Ureter (tissue), 1 donor: Measurements from ENCODE around the gene STPG2. TPM values are rescaled to one million over a fixed set of nuclear protein-coding genes. Genes with fewer than 3 reads are reported as not detected.
"Not testable (repeated sequence)": the region's sequence is repeated elsewhere in the genome, so short reads cannot be mapped to it uniquely, and the experiment has no call there.

Experiments used
- DNase-seq: peaks from one replicate; pipeline ENCODE4 v3.0.0-alpha.2; 2020; ENCODE audit warnings: low spot score
- total RNA-seq: library from RNA; stranded (reverse); gene quantifications from one replicate; pipeline ENCODE4 v1.2.4, GENCODE V29; 2023
- donor health status: DM: yes; HTN: yes; CAD: no.

Gene STPG2
- total RNA-seq, 1 donor from 2014 or later, result 1.4 TPM

DNA sequence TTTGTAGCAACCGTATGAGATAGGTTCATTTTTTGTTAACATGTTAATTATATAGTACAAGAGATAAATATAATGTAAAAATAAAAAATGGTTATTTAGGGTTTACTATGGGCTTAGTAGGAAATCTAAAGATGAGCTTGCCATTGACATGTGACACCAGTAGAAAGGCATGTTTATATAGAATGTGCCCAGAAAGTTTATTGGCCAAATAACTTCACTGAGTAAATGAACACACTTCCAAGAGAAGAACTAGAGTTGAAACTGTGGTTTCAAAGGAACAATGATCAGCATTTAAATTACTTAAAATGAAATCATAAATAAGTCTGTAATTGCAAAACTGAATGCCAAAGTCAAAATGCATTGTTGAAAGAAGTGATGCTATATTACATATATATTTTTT is 503.3 kb downstream of the STPG2 start:
- no peak for DNase-seq

DNA sequence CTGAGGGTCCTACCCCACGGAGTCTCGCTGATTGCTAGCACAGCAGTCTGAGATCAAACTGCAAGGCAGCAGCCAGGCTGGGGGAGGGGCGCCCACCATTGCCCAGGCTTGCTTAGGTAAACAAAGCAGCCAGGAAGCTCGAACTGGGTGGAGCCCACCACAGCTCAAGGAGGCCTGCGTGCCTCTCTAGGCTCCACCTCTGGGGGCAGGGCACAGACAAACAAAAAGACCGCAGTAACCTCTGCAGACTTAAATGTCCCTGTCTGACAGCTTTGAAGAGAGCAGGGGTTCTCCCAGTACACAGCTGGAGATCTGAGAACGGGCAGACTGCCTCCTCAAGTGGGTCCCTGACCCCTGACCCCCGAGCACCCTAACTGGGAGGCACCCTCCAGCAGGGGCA is 509.4 kb downstream of the STPG2 start:
- not testable (repeated sequence) for DNase-seq

DNA sequence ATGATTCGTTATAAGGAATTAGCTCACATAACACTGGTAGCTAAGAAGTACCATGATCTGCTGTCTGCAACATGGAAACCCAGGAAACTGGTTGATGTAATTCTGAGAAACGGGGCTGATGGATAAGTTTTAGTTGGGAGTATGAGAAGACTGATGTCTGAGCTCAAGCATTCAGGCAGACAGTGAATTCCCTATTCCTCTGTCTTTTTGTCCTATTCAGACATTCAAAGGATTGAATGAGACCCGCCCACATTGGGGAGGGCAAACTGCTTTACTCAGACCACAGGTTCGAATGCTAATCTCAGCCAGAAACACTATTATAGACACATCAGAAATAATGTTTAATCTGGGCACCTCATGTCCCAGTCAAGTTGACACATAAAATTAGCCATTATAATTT is 515.5 kb downstream of the STPG2 start:
- DNase-seq, result no peak

DNA sequence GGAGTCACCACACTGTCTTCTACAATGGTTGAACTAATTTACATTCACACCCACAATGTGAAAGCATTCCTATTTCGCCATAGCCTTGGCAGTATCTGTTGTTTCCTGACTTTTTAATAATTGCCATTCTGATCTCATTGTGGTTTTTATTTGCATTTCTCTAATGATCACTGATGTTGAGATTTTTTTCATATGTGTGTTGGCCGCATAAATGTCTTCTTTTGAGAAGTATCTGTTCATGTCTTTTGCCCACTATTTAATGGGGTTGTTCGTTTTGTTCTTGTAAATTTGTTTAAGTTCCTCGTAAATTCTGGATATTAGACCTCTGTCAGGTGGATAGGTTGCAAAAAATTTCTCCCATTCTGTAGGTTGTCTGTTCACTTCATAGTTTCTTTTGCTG is 519.1 kb downstream of the STPG2 start:
- DNase-seq, result no peak

DNA sequence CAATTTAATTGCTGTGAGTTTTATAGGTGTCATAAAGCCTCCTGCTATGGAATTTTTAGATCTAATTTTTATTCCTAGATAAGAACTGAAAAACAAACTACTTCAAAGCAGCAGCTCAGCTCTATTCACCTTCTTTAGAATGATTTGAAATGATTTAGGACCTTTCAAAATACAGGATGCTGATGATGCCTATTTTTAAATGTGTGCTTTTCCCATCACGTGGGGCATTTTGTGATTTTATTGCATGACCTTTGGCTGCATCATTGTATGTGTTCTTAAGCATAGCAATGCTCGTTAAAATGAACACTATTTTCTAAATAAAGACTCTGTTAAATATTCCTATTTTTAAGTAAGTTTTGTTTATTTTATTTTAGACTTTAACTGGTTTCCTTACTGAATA is 537.3 kb downstream of the STPG2 start:
- DNase-seq, result no peak

DNA sequence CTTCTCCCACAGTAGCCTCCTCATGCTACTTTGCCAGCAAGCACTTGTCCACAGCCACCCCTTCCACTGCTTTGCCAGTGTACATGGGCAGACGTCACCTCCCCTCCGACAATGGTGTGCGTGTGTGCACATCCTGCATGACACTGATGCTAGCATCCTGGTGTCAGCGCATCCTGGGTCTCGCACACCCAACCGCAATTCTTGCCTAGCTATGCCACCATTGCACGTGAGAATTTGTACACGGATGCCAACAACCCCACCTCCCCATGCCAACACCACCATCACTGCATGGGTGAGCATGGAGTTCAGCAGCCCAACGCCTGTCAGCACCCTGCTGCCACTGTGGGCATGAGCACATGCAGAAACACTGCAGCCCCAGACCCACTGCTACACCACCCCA is 550.0 kb downstream of the STPG2 start:
- no peak for DNase-seq

DNA sequence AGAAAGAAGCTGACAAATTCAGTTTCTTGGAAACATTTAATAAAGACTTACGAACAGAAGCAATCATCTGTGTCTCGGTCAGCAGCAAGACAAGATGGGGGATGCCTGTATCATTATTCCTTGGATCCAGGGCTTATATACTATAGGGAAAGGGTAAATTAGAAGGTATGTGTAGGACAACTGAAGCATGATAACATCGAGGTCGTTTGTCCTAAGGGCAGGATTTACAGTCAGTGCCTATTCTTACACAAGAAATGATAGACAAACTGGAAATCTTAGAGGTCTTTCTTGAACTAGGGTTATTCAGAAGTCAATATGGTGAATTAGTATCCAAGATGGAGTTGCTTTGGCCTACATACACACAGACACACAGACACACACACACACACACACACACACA is 553.0 kb downstream of the STPG2 start:
- no peak for DNase-seq

DNA sequence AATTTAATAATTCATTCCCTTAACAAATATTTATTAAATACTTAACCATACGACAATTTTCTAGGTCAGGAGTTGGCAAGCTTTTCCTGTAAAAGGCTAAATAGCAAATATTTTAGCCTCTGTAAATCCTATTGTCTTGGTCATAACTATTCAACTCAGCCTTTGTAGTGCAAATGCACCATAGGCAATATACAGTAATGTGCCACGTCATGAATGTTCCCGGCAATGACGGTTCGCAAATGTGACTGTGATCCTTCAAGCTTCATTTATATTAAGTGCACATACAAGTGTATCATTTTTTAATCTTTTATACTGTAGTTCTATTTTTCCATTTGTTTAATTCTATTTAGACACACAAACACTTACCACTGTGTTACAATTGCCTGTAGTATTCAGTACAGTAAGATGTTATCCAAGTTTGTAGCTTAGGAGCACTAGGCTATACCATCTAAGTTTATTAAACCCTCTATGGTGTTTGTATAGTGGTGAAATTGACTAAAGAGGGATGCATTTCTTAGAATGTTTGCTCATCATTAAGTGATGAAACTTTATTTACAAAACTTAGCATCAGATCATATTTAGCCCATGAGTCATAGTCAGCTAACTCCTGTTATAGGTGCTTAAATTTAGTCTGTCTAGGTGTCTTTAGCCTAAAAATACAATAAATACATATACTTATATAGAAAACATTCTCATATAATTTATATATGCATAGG is 553.6 kb downstream of the STPG2 start:
- DNase-seq, result no peak

DNA sequence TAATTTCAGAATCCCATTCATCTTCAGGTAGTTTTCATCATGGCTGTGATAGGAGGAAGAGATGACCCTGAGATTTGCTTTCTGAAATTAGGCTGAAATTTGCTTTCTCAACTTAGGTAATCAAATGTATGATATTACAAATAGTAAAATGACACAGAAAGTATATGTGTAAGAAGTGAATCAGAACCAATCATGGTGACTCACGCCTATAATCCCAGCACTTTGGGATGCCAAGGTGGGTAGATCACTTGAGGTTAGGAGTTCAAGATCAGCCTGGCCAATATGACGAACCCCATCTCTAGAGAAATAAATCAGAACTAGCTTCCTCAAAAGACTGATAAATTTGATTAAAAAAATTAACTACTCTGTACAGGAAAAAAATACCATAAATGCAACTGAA is 555.4 kb downstream of the STPG2 start:
- DNase-seq, result no peak

DNA sequence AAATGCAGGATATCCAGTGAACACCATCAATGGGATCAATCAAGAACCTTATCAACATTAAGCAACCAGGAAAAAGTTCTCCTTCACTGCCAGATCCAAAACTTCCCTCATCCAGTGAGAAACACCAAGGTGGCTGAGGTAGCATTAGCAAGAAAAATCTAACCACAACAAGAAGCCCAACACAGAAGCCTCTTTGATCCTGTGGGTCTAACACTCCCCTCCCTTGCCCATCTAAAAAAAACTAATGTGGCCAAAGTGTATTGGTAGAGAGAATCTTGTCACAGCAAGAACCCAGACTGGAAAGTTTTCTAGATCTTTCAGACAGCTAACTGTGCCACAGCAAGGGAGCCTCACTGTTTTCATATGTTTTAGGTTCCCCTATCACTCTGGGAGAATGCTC is 558.0 kb downstream of the STPG2 start:
- no peak for DNase-seq

DNA sequence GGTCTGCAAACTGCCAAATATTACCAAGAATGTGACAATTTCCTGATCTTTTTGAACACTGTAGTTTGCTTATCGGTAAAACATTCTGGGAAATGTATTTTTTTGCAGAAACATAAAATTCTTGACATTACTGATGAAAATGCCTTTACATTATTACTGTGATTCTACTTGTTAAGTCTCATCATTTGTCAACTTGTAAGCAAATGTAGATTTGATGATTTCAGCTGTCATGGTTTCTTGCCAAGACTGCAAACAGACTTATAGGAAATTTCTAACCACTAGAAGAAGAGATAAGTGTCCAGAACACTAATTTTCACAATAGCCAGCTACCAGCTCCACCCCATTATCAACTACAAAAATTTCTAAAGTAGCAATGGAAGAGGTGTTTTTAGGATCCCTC is 560.4 kb downstream of the STPG2 start:
- no peak for DNase-seq

DNA sequence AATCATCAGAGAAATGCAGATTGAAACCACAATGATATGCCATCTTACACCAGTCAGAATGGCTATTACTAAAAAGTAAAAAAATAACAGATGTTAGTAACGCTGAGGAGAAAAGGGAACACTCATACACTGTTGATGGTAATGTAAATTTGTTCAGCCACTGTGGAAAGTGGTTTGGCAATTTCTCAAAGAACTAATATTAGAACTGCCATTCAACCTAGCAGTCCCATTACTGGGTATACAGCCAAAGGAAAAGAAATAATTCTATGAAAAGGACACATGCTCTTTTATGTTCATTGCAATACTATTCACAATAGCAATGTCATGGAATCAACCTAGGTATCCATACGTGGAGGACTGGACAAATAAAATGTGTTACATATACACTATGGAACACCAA is 566.3 kb downstream of the STPG2 start:
- no peak for DNase-seq

DNA sequence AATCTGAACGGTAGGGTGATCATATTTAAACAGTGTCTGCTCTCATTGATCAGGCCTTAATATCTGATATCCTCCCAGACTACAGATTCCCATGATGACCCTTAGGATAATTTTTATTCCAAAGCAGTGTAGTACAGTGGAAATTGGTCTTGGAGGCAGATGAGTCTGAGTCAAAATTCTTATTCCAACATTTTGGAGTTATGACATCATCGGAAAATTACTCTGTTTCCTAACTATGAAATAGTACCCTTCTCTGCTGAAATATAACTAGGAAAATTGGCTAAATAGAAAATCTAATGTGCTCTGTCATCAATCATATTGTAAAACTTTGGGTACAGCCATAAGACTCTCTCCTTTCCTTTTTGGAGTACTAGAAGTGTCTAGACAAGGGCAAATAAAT is 583.3 kb downstream of the STPG2 start:
- DNase-seq, result no peak

DNA sequence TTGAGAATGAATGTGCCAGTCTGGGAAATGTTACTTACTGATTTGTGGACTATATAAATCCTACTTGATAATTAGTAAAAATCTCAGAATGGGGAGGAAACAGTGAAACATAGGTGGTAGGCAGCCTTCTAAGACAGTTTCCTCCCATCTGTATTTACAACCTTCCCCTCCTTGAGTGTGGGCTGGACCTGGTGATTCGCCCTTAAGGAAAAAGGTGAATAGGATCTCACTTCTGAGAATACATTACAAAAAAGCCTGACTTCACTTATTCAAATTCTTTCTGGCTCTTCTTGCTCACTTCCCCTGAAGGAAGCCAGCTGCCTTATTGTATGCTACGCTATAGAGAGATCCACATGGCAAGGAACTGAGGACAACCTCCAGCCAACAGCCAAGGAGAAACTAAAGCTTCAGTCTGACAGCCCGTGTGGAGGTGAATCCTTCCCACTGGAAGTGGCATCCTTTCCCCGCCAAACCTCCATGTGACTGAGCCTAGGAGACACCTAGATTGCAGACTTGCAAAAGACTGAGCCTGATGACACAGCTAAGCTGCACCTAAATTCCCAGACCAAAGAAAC is 585.0 kb downstream of the STPG2 start:
- DNase-seq, result no peak

DNA sequence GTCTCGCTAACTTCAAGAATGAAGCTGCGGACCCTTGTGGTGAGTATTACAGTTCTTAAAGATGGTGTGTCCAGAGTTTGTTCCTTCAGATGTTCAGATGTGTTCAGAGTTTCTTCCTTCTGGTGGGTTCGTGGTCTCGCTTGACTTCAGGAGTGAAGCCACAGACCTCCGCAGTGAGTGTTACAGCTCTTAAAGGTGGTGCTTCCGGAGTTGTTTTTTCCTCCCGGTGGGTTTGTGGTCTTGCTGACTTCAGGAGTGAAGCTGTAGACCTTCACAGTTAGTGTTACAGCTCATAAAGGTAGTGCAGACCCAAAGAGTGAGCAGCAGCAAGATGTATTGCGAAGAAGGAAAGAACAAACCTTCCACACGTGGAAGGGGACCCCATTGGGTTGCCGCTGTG is 592.6 kb downstream of the STPG2 start:
- not testable (repeated sequence) for DNase-seq

DNA sequence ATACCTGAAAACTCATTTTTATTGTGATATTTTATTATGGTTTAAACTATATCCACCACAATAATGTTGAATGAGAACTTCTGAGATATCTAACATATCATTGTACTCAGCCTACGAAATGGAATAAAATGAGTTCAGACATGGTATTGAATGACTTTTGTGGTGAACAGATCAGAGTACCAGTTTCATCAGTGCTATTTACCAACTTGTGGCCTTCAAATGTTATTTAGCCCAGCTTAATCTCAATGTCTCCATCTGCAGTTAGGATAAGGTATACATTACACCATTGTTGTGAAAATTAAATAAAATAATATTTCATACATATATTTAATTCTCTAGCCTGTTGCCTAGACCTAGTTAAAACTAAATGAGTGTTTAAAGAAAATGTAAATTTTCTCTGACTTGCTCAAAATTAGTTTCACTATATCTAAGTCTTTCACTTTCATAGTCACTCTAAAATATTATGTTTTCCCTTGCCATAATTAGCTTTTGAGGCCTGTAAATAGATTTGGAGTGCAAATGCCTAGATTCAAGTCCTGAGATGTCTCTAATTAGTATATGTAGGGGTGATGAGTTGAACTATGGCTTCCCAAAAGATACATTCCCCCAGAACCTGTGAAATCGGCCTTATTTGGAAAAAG is 594.2 kb downstream of the STPG2 start:
- DNase-seq, result no peak

DNA sequence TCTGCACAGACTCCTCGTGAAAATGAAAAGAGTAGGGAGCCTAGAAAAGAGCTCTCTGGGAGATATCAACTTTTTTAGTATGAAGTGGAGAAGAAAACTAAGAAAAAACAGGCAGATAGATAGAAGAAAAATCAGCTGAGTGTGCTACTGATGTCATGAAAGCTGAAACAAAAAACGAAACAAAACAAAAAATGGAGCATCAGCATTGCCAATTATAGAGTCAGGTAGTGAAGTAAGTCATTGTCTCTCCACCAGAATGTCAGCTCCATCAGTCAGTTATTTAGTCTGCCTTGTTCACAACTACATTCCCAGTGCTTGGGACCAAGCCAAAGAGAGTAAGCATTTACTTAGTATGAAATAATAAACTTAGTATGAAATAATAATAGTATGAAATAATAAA is 595.1 kb downstream of the STPG2 start:
- DNase-seq, result no peak

DNA sequence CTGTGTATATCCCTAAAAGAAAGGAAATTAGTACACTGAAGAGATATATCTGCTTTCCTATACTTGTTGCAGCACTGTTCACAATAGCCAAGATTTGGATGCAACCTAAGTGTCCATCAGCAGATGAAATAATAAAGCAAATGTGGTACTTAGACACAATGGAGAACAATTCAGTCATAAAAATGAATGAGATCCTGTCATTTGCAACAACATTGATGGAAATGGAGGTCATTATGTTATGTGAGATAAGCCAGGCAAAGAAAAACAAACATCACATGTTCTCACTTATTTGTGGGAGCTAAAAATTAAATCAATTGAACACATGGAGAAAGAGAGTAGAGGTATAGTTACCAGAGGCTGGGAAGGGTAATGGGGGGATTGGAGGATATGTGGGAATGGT is 611.9 kb downstream of the STPG2 start:
- DNase-seq, result no peak

DNA sequence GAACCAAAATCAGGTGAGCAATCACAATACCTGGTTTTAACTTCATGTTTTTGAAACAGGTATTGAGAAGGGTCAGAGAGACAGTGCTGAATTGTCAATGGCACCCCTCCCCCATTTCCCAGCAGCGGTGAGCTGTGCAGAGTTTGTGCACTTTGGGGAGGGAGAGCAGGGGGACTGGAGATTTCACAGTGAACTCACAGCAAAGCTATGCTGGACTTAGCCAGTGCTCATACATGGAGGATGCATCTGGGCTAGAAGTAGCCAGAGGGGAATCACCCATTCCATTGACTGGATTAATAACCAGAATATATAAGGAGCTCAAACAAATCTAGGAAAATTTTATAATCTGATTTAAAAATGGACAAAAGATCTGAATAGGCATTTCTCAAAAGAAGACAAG is 612.6 kb downstream of the STPG2 start:
- DNase-seq, result no peak

DNA sequence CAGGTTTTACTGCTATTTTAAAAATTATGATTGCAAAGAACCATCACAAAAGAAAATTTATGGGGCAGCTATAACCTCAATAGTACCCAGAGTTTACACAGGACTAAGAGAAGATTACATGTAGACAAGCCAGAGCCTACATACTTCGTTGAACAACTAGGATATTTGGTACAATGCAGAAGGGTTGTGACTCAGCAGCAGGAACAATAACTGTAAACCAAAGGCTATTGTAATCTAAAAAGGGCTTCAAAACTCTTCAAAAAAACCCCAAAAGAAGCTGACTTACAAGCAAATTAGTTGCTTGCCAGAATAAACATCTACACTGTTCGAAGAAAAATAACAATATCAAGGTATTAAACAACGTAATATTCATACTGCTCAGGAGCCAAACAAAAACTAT is 618.0 kb downstream of the STPG2 start:
- no peak for DNase-seq

DNA sequence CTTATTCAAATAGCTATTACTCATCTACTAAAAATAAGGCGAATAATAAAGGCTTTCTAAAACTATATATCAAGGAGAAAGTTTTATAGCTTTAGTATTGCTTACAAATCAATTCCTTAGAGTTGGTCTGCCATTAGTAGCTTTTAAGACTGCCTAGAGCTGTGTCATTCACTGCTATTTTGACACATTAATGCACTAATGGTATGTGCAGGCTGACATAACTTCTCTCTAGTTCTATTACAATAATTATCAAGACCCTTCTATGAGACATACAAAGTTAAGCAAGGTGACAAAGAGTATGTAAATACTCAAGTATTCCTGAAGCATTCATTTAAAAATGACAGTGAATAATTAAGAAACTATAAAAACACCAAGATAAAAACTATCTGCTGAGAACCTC is 625.3 kb downstream of the STPG2 start:
- no peak for DNase-seq

DNA sequence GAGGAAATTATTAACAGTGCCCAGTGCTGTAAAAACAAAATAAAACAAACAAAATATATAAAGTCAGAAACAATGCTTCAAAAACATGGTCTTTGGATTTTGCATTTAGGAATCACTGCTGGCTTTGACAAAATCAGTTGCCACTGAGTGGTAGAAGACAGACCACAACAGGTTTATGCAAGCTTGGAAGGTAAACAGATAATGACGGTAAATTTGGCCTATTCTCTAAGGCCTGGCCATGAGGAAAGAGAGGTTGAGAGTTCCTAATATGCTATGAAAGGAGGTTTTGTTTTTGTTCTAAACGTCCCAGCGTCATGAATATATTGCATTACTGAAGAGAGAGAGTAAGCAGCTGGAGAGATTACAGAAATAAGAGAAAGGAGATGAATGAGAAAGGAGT is 629.4 kb downstream of the STPG2 start:
- DNase-seq, result no peak
